ENCODE results near the gene VPS52.

GRCh38 chr6:33204165-33204414, 67.6 kb downstream of the VPS52 start:
- TF ChIP-seq CTCF (IDR thresholded peaks at IDR 0.05) (no peak), POLR2A (IDR thresholded peaks at IDR 0.05) (no peak)
